Tibial nerve (tissue), 4 donors: ENCODE measurements around the gene SIPA1L3.

ENCODE experiments used
- EP300 ChIP-seq, 2 donors: sonication (generic); formaldehyde crosslinking; IDR thresholded peaks; one replicate each; pipeline ENCODE4 v1.6.1; 2017; ENCODE audit warnings: antibody characterized with exemption in 2 of 2, mild to moderate bottlenecking in 1 of 2
- TF ChIP-seq, protein P1 (sequence below), 5 experiments: fragments of 200-600 bp in 3 of 5; fragments of 450-650 bp in 2 of 5; sonication (generic) in 3 of 5; IDR thresholded peaks; one replicate each; pipeline ENCODE4 v1.5.1; 2016 to 2019; ENCODE audit warnings: antibody characterized with exemption in 5 of 5, mild to moderate bottlenecking in 3 of 5, moderate library complexity in 2 of 5

DNA sequence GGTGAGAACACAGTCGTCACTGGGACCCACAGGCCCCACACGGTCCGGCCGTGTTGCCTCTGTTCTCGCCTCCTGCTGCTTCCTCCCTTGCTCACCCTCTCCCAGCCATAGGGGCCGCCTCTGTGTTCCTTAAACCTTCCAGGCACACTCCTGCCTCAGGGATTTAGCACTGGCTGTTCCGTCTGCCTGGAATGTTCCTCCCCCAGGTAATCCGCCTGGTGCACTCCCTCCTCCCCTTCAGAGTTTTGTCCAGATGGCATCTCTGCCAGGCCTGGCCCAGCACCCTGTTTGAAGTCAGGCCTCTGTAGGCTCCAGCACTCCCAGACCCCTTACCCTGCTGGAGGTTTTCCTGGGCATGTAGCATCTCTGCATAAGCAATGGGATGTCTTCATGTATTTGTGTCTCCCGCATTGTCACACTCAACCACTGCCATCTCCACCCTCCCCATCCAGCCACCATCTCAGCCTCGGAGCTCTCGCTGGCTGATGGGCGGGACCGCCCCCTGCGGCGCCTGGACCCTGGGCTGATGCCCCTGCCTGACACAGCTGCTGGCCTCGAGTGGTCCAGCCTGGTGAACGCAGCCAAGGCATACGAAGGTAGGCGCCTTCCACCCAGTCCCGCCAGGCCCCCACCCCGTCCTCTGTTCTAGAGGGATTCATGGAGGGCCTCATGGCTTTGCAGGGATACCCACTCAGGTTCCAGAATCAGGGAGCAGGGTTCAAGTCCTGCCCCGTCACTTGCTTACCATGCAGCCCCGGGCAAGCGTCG, 291.1 kb downstream of the SIPA1L3 start:
- TF ChIP-seq, protein P1, sequence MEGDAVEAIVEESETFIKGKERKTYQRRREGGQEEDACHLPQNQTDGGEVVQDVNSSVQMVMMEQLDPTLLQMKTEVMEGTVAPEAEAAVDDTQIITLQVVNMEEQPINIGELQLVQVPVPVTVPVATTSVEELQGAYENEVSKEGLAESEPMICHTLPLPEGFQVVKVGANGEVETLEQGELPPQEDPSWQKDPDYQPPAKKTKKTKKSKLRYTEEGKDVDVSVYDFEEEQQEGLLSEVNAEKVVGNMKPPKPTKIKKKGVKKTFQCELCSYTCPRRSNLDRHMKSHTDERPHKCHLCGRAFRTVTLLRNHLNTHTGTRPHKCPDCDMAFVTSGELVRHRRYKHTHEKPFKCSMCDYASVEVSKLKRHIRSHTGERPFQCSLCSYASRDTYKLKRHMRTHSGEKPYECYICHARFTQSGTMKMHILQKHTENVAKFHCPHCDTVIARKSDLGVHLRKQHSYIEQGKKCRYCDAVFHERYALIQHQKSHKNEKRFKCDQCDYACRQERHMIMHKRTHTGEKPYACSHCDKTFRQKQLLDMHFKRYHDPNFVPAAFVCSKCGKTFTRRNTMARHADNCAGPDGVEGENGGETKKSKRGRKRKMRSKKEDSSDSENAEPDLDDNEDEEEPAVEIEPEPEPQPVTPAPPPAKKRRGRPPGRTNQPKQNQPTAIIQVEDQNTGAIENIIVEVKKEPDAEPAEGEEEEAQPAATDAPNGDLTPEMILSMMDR (IDR thresholded peaks at IDR 0.05): no peak
- TF ChIP-seq EP300 (IDR thresholded peaks at IDR 0.05): no peak
